Measurements from ENCODE around the gene MYOG.

Gene MYOG

GRCh38 chr1:203090421-203091198, 4.8 kb upstream of the MYOG start:
- no peak for DNase-seq

- DNase-seq, result no peak
Observed at GRCh38 chr1:203089651-203090045, 3.8 kb upstream of the MYOG start.

GRCh38 chr1:203089001-203089650, 3.3 kb upstream of the MYOG start:
- no peak for DNase-seq

GRCh38 chr1:203088441-203088840, 2.6 kb upstream of the MYOG start:
- no peak for DNase-seq

- no peak for DNase-seq
Observed at GRCh38 chr1:203086992-203087763, 1.4 kb upstream of the MYOG start.

- DNase-seq, result no peak
Observed at GRCh38 chr1:203084588-203085527, 954 bp downstream of the MYOG start.

- DNase-seq, result no peak
Observed at GRCh38 chr1:203083463-203083921, 2.3 kb downstream of the MYOG start.

GRCh38 chr1:203082571-203083462, 3.0 kb downstream of the MYOG start:
- no peak for DNase-seq

GRCh38 chr1:203082231-203082505, 3.6 kb downstream of the MYOG start:
- DNase-seq, result no peak

- DNase-seq, result no peak
Observed at GRCh38 chr1:203081465-203082230, 4.2 kb downstream of the MYOG start.

GRCh38 chr1:203080456-203080855, 5.4 kb downstream of the MYOG start:
- DNase-seq, result no peak

- no peak for DNase-seq
Observed at GRCh38 chr1:203078478-203078877, 7.3 kb downstream of the MYOG start.

- DNase-seq, result no peak
Observed at GRCh38 chr1:203077956-203078355, 7.9 kb downstream of the MYOG start.

GRCh38 chr1:203077367-203077766, 8.4 kb downstream of the MYOG start:
- no peak for DNase-seq

- DNase-seq, result no peak
Observed at GRCh38 chr1:203076031-203076511, 9.7 kb downstream of the MYOG start.

- no peak for DNase-seq
Observed at GRCh38 chr1:203075236-203076030, 10.4 kb downstream of the MYOG start.

- DNase-seq, result no peak
Observed at GRCh38 chr1:203074610-203075009, 11.2 kb downstream of the MYOG start.

GRCh38 chr1:203073469-203073868, 12.3 kb downstream of the MYOG start:
- DNase-seq, result no peak

GRCh38 chr1:203072911-203073310, 12.9 kb downstream of the MYOG start:
- no peak for DNase-seq

Data from NCI-H2171 (cell line).